Esophagus muscularis mucosa (tissue), 4 donors: ENCODE measurements around the gene ADAM33.
A peak's percentile ranks its signal among the peaks of the same experiment; 100 is the strongest.

Source experiments
- EP300 ChIP-seq: sonication (generic); formaldehyde crosslinking; IDR thresholded peaks from one replicate; pipeline ENCODE4 v1.6.1; 2017; ENCODE audit warnings: antibody characterized with exemption
- POLR2A ChIP-seq: fragments of 450-650 bp; IDR thresholded peaks from one replicate; pipeline ENCODE4 v1.6.1; 2017; ENCODE audit warnings: antibody characterized with exemption, moderate library complexity, mild to moderate bottlenecking, low read depth
- POLR2AphosphoS5 ChIP-seq, 2 donors: sonication (generic); formaldehyde crosslinking; IDR thresholded peaks; one replicate each; pipeline ENCODE4 v1.6.1; 2017; ENCODE audit warnings: antibody characterized with exemption in 2 of 2
- TF ChIP-seq, protein P1 (sequence below), 3 experiments: fragments of 200-600 bp in 2 of 3; fragments of 450-650 bp in 1 of 3; sonication (generic) in 2 of 3; IDR thresholded peaks; one replicate each; pipeline ENCODE4 v1.5.1; 2017 to 2019; ENCODE audit warnings: antibody characterized with exemption in 3 of 3, mild to moderate bottlenecking in 2 of 3, moderate library complexity in 1 of 3

DNA sequence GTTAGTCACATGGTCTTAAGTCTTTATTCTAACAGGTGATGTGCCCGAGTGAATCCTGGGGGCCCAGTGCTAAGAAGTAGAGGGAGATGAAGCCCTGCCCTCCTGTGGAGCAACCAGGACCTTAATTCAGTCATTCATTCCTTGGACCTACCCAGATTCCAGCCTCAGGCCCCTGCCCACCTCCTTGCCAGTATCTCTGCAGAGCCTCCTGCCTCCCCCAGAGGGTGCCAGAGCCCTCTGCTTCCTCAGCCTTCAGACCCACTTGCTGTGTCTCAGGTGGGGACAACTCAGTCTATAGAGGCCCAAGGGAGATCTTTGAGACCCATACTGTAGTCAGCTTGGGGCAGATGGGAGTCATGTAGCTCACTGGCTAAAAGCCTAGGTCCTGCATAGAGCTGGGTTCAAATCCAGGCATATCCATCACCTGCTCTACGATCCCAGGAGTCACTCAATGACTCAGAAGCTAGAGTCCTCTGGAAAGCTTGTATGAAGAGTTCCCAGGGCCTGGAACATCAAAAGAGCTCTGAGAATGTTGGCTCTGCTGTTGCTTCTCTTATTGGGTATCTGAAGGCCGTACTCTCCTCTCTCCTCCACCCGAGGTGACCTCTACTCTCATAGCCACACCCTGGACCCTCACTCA is 34.5 kb upstream of the ADAM33 start:
- TF ChIP-seq POLR2A (no peak), EP300 (no peak), POLR2AphosphoS5 (IDR thresholded peaks at IDR 0.05) (no peak)
- TF ChIP-seq, protein P1, sequence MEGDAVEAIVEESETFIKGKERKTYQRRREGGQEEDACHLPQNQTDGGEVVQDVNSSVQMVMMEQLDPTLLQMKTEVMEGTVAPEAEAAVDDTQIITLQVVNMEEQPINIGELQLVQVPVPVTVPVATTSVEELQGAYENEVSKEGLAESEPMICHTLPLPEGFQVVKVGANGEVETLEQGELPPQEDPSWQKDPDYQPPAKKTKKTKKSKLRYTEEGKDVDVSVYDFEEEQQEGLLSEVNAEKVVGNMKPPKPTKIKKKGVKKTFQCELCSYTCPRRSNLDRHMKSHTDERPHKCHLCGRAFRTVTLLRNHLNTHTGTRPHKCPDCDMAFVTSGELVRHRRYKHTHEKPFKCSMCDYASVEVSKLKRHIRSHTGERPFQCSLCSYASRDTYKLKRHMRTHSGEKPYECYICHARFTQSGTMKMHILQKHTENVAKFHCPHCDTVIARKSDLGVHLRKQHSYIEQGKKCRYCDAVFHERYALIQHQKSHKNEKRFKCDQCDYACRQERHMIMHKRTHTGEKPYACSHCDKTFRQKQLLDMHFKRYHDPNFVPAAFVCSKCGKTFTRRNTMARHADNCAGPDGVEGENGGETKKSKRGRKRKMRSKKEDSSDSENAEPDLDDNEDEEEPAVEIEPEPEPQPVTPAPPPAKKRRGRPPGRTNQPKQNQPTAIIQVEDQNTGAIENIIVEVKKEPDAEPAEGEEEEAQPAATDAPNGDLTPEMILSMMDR (IDR thresholded peaks at IDR 0.05), result peak; percentile 49 to 62 (median 50)
